HL-60 (cell line): ENCODE results near the gene CADM2.

Experiments
- SPI1 ChIP-seq: IDR thresholded peaks from 2 replicates; pipeline ENCODE4 v1.6.1; 2012; ENCODE audit warnings: low read depth, mild to moderate bottlenecking, borderline replicate concordance
- TF ChIP-seq, protein P1 (sequence below): IDR thresholded peaks from one replicate; pipeline ENCODE4 v1.5.1; 2011; ENCODE audit warnings: low read length, control low read depth, inconsistent platforms; ENCODE audit not compliant: insufficient read depth
- TF ChIP-seq, protein P2 (sequence below): IDR thresholded peaks from 2 replicates; pipeline ENCODE4 v1.6.1; 2012; ENCODE audit warnings: low read depth; ENCODE audit not compliant: insufficient replicate concordance

DNA sequence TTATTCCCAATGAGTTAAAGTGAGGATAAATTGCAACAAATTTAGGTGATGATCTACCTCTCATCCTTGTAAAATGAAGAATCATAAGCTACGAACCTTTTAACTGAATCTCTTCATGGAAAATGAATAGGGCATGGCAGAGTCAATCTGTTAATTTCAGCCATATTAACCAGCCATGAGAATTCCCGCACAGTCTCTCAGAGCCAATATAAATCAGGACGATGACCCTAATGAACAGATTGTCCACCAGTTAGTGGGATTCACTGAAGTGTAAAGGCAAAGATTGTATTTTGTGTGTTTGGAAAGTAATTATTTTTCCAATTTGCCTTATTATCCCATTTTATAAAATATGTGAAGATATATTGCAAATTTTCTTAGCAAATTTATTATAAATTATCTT, 183.8 kb downstream of the CADM2 start:
- TF ChIP-seq, protein P1, sequence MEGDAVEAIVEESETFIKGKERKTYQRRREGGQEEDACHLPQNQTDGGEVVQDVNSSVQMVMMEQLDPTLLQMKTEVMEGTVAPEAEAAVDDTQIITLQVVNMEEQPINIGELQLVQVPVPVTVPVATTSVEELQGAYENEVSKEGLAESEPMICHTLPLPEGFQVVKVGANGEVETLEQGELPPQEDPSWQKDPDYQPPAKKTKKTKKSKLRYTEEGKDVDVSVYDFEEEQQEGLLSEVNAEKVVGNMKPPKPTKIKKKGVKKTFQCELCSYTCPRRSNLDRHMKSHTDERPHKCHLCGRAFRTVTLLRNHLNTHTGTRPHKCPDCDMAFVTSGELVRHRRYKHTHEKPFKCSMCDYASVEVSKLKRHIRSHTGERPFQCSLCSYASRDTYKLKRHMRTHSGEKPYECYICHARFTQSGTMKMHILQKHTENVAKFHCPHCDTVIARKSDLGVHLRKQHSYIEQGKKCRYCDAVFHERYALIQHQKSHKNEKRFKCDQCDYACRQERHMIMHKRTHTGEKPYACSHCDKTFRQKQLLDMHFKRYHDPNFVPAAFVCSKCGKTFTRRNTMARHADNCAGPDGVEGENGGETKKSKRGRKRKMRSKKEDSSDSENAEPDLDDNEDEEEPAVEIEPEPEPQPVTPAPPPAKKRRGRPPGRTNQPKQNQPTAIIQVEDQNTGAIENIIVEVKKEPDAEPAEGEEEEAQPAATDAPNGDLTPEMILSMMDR = no peak
- TF ChIP-seq, protein P2, sequence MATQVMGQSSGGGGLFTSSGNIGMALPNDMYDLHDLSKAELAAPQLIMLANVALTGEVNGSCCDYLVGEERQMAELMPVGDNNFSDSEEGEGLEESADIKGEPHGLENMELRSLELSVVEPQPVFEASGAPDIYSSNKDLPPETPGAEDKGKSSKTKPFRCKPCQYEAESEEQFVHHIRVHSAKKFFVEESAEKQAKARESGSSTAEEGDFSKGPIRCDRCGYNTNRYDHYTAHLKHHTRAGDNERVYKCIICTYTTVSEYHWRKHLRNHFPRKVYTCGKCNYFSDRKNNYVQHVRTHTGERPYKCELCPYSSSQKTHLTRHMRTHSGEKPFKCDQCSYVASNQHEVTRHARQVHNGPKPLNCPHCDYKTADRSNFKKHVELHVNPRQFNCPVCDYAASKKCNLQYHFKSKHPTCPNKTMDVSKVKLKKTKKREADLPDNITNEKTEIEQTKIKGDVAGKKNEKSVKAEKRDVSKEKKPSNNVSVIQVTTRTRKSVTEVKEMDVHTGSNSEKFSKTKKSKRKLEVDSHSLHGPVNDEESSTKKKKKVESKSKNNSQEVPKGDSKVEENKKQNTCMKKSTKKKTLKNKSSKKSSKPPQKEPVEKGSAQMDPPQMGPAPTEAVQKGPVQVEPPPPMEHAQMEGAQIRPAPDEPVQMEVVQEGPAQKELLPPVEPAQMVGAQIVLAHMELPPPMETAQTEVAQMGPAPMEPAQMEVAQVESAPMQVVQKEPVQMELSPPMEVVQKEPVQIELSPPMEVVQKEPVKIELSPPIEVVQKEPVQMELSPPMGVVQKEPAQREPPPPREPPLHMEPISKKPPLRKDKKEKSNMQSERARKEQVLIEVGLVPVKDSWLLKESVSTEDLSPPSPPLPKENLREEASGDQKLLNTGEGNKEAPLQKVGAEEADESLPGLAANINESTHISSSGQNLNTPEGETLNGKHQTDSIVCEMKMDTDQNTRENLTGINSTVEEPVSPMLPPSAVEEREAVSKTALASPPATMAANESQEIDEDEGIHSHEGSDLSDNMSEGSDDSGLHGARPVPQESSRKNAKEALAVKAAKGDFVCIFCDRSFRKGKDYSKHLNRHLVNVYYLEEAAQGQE = no peak
- no peak for TF ChIP-seq SPI1
